Activated naive CD8-positive, alpha-beta T cell (primary cell): ENCODE measurements around the gene CRYGN.

Source experiments
- H3K27ac Mint-ChIP-seq: one replicate; pipeline ENCODE4 v1.8.0; 2021; ENCODE audit warnings: mixed read lengths
- H3K27me3 Mint-ChIP-seq: one replicate; pipeline ENCODE4 v1.8.0; 2021; ENCODE audit warnings: mixed read lengths
- H3K36me3 Mint-ChIP-seq: one replicate; pipeline ENCODE4 v1.8.0; 2021; ENCODE audit warnings: mixed read lengths
- H3K4me1 Mint-ChIP-seq: one replicate; pipeline ENCODE4 v1.8.0; 2021; ENCODE audit warnings: low read depth, mixed read lengths
- H3K4me3 Mint-ChIP-seq: one replicate; pipeline ENCODE4 v1.8.0; 2021; ENCODE audit warnings: mild to moderate bottlenecking, mixed read lengths
- H3K9me3 Mint-ChIP-seq: one replicate; pipeline ENCODE4 v1.8.0; 2021; ENCODE audit warnings: low read depth, mixed read lengths

CRYGN gene

GRCh38 chr7:151402029-151402835 is 37.7 kb downstream of the CRYGN start:
- no peaks in the 10 kb centered on the region for H3K9me3 Mint-ChIP-seq
- no peak overlapping the region for H3K4me3 Mint-ChIP-seq
- no peaks in the 10 kb centered on the region for H3K36me3 Mint-ChIP-seq
- no peak overlapping the region for H3K27ac Mint-ChIP-seq
- H3K4me1 Mint-ChIP-seq: no peaks in the 10 kb centered on the region
- H3K27me3 Mint-ChIP-seq: no peaks in the 10 kb centered on the region

DNA sequence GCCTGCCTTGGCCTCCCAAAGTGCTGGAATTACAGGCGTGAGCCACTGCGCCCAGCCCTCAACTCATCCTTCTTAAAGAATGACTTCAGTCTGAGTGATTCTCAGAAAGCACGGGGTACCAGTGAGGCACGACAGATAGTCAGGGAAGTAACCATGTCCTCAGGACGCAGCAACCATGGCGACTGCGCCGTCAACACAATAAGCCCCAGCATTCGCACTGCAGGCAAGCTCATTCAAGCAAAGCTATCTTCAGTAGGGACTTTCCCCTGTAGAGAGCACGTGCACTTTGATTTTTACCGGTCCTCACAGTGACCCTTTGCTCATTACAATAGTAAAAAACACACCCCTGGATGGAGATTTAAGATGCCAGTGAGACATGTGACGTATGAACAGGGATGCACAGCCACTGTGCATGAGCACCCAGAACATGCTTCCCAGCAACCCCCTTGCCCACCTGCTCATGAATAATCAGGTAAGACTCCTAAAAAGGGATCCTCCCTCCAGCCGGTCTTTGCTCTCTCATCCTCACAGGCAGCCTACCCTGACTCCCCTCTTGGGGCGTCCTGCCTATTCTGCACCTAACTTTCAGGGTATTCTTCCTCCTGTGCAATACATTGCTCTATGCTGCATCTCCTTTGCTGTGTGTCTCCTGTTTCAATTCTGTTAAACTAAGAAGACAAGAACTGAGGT is 39.2 kb downstream of the CRYGN start:
- Mint-ChIP-seq H3K36me3 (no peaks in the 10 kb centered on the region), H3K4me1 (no peaks in the 10 kb centered on the region), H3K27ac (no peak overlapping the region), H3K27me3 (no peaks in the 10 kb centered on the region), H3K4me3 (no peak overlapping the region), H3K9me3 (no peaks in the 10 kb centered on the region)

DNA sequence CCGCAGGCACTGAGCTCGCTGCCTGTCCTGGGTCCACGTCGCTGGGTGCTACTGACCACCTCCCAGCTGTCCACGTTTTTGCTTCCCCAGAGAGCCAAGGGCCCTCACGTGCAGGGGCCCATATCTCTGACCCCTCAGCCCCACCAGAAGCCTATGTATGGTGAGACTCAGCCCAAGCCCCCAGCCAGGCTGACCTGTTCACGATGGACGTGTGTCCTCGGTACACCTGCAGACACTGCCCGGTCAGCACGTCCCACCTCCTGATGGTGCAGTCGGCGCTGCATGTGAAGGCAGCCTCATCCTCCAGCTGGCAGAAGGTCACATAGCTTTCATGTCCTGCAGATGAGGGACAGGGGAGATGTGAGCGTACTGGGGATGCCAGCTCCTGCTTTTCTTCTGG is 40.0 kb downstream of the CRYGN start:
- no peaks in the 10 kb centered on the region for H3K4me1 Mint-ChIP-seq
- no peak overlapping the region for H3K4me3 Mint-ChIP-seq
- no peaks in the 10 kb centered on the region for H3K9me3 Mint-ChIP-seq
- H3K36me3 Mint-ChIP-seq: no peaks in the 10 kb centered on the region
- no peaks in the 10 kb centered on the region for H3K27me3 Mint-ChIP-seq
- H3K27ac Mint-ChIP-seq: no peak overlapping the region

DNA sequence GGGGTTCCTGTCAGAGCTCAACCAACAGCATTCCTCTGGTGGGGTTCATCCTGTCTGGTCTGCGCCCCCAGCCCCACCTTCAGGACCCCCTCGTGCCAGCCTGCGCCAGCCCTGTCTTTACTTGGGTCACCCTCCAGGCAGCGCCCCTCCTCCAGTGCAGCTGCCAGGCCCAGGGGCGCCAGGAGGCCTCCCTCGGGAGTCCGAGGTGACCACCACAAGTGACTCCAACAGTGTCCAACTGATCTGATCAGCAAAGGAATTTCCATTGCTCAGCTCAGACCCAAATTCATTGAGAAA is 40.7 kb downstream of the CRYGN start:
- Mint-ChIP-seq H3K4me1 (no peaks in the 10 kb centered on the region), H3K27me3 (no peaks in the 10 kb centered on the region), H3K27ac (no peak overlapping the region), H3K4me3 (no peak overlapping the region), H3K9me3 (no peaks in the 10 kb centered on the region), H3K36me3 (no peaks in the 10 kb centered on the region)

DNA sequence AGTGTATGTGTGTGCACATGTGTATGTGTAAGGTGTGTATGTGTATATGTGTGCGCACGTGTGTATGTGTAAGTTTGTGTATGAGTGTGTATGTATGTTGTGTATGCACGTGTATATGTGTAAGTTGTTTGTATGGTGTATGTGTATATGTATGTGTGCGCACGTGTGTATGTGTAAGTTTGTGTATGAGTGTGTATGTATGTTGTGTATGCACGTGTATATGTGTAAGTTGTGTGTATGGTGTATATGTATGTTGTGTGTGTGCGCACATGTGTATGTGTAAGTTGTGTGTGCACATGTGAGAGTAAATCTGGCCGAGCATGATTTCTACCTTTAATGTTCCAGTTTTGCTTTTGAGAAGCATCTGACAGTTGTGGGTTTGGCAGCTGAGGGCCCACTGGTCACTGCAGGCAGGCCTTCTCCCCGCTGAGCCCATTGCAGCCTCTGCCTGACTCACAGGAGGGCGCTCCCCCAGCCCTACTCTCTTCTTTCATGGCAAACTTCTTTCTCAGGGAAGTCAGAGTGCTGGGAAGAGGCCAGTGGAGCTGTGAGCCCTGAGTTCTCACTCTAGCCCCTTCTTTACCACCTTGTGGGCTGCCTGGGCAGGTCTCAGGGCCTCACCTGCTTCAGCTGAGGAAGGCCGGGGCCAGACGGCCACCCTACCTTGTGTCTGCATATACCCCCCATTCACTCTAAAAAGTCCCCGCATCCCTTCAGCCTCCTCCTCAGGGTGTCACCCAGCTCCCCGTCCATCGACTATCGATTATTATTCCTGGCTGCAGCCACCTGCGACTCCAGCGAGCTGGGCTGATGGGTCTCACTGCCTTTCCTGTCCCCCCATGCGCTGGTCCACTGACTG is 41.3 kb downstream of the CRYGN start:
- Mint-ChIP-seq H3K9me3 (no peaks in the 10 kb centered on the region), H3K36me3 (no peaks in the 10 kb centered on the region), H3K4me1 (no peaks in the 10 kb centered on the region), H3K27ac (no peak overlapping the region), H3K27me3 (no peaks in the 10 kb centered on the region), H3K4me3 (no peak overlapping the region)

DNA sequence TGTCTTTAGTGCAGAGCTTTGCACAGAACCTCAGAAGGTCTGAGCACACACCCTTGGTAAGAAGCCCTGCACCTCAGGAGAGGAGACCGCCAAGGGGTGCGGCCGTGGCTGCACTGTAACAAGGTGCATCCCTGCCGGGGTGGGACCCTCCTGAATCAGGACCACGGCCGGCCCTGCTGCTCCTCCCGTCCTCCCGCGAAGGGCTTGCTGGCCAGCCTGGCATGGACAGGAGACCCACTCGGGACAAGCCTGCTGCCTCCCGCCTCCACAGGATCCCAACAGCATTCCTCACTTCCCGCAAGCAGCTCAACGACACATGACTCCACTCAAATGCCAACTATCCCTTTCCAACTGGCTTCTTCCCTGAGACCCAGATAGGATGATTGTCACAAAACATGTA is 42.9 kb downstream of the CRYGN start:
- Mint-ChIP-seq H3K4me3 (no peak overlapping the region), H3K27me3 (no peaks in the 10 kb centered on the region), H3K9me3 (no peaks in the 10 kb centered on the region), H3K4me1 (no peaks in the 10 kb centered on the region), H3K36me3 (no peaks in the 10 kb centered on the region), H3K27ac (no peak overlapping the region)

DNA sequence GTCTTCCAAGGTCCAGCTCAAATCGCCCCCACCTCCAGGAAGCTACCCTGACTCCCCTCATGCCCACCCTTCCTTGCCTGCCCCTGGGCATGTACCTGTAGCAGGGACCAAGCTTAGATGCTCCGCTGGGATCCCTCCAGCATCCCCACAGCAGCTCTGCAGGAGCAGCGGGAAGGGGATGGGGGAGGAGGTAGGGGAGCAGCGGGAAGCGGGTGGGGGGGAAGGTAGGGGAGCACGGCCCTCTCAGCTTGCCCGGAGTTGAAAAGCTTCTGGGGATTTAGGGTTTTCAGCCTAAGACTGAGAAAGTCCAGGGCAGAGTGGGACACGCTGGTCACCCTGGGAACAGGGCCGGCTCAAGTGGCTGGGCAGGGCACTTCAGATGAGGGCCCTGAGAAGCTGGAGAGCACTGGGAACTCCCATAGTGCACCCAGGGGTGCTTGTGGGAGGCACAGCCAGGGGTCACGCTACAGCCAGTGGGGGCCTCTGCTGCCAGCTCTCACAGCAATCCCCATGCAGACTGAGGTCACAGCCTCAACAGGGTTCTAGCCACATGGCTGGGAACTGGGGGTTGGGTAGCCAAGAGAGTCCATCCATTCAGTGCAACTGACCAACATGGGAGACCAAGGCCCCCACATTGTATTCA is 43.5 kb downstream of the CRYGN start:
- Mint-ChIP-seq H3K27ac (no peak overlapping the region), H3K4me1 (no peaks in the 10 kb centered on the region), H3K36me3 (no peaks in the 10 kb centered on the region), H3K27me3 (no peaks in the 10 kb centered on the region), H3K4me3 (no peak overlapping the region), H3K9me3 (no peaks in the 10 kb centered on the region)

- H3K4me1 Mint-ChIP-seq: peaks cover 4% of the 10 kb centered on the region
- H3K36me3 Mint-ChIP-seq: no peaks in the 10 kb centered on the region
- no peak overlapping the region for H3K27ac Mint-ChIP-seq
- H3K4me3 Mint-ChIP-seq: no peak overlapping the region
- H3K9me3 Mint-ChIP-seq: no peaks in the 10 kb centered on the region
- no peaks in the 10 kb centered on the region for H3K27me3 Mint-ChIP-seq
These were observed 44.9 kb downstream of the CRYGN start for GRCh38 chr7:151395036-151395367.

- Mint-ChIP-seq H3K4me3 (no peak overlapping the region), H3K27ac (no peak overlapping the region), H3K9me3 (no peaks in the 10 kb centered on the region), H3K27me3 (no peaks in the 10 kb centered on the region), H3K36me3 (no peaks in the 10 kb centered on the region), H3K4me1 (peaks cover 4% of the 10 kb centered on the region)
These were observed 45.6 kb downstream of the CRYGN start for GRCh38 chr7:151394076-151395035.

- H3K27me3 Mint-ChIP-seq: no peaks in the 10 kb centered on the region
- H3K36me3 Mint-ChIP-seq: no peaks in the 10 kb centered on the region
- no peak overlapping the region for H3K27ac Mint-ChIP-seq
- H3K9me3 Mint-ChIP-seq: no peaks in the 10 kb centered on the region
- peaks cover 4% of the 10 kb centered on the region for H3K4me1 Mint-ChIP-seq
- H3K4me3 Mint-ChIP-seq: no peak overlapping the region
These were observed 46.6 kb downstream of the CRYGN start for GRCh38 chr7:151393031-151393977.

DNA sequence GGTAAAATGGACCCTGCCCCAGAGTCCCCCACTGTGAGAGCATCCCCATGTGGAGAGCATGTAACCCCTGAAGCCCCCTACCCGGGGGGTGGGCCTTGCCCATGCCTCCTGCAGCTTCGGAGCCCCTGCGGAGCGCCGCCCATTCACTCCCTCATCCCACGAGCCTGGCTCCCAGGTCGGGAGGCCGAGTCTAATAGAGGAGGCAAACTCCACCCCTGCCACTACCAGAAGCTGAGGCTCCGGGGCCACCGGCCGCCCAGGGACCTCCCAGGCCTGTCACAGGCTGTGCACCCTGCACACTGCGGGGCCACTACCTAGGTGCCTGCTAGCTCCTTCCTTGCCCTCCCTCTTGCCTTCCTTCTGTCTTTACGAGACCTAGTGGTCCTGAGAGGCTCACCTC is 47.5 kb downstream of the CRYGN start:
- H3K9me3 Mint-ChIP-seq: no peaks in the 10 kb centered on the region
- no peaks in the 10 kb centered on the region for H3K36me3 Mint-ChIP-seq
- peaks cover 4% of the 10 kb centered on the region for H3K4me1 Mint-ChIP-seq
- H3K27ac Mint-ChIP-seq: no peak overlapping the region
- H3K4me3 Mint-ChIP-seq: no peak overlapping the region
- no peaks in the 10 kb centered on the region for H3K27me3 Mint-ChIP-seq

DNA sequence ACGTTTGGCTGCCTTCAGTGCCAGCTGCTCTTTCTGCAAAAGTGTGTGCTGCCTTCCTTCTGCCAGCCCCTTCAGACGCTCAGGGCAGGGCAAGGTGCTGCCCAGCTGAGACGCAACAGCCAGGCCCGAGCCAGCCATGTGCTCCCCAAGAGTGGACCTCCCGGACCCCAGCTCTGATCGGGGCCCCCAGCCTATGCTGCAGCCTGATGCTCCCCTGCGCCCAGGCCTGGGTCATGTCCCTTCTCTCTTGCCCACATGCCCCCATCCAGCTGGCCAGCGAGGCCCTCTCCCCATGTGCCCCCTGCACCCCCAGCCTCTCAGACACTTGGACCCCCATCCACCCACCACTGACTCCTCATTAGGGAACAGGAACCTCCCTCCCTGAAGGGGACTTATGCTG is 47.9 kb downstream of the CRYGN start:
- H3K4me1 Mint-ChIP-seq: peaks cover 4% of the 10 kb centered on the region
- H3K4me3 Mint-ChIP-seq: no peak overlapping the region
- no peaks in the 10 kb centered on the region for H3K27me3 Mint-ChIP-seq
- H3K27ac Mint-ChIP-seq: no peak overlapping the region
- no peaks in the 10 kb centered on the region for H3K36me3 Mint-ChIP-seq
- H3K9me3 Mint-ChIP-seq: no peaks in the 10 kb centered on the region

DNA sequence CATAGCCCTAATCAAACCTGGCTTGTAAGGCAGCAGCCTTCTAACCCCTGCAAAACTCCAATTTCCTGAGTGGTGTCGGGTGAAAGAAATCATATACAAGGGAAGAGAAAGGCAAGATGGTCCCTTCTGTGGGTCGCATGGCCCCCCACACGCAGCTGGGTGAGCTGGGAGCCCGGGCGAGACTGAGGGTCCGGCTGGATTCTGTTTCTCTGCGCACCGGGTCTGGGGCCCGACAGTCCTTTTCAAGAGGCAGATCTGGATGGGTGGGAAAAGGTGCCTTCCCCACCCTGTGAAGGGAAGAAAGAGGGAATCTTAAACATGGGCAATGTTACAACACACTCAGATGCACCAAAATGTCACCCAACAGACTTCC is 48.6 kb downstream of the CRYGN start:
- H3K27me3 Mint-ChIP-seq: no peaks in the 10 kb centered on the region
- no peak overlapping the region for H3K27ac Mint-ChIP-seq
- no peak overlapping the region for H3K4me3 Mint-ChIP-seq
- no peaks in the 10 kb centered on the region for H3K9me3 Mint-ChIP-seq
- peaks cover 4% of the 10 kb centered on the region for H3K4me1 Mint-ChIP-seq
- H3K36me3 Mint-ChIP-seq: no peaks in the 10 kb centered on the region
